GM23338 (cell line): Measurements from ENCODE around the gene ZNF287. TPM values are rescaled to one million over a fixed set of nuclear protein-coding genes. Genes with fewer than 3 reads are reported as not detected.

Experiments
- ATAC-seq: fragments of 200-7000 bp; cut with Tn5 transposase; 3 replicates; pipeline ENCODE4 v1.9.1; 2020
- DNase-seq: peaks from one replicate; pipeline ENCODE4 v3.0.0-alpha.2; 2015; ENCODE audit warnings: low spot score
- H2AFZ ChIP-seq: fragments of 200-600 bp; sonication (generic); 2 replicates; pipeline ENCODE4 v1.8.0; 2016; ENCODE audit warnings: antibody characterized with exemption, mild to moderate bottlenecking, moderate library complexity
- H3F3A ChIP-seq: fragments of 200-600 bp; sonication (generic); replicated peaks from 2 replicates; pipeline ENCODE4 v1.8.0; 2017; ENCODE audit warnings: antibody characterized with exemption, mixed run types, low read depth
- H3K27ac ChIP-seq: fragments of 200-600 bp; sonication (generic); 2 replicates; pipeline ENCODE4 v1.6.1; 2016; ENCODE audit warnings: low read depth
- H3K27me3 ChIP-seq: fragments of 200-600 bp; sonication (generic); 2 replicates; pipeline ENCODE4 v1.8.0; 2016; ENCODE audit warnings: mild to moderate bottlenecking, mixed run types, moderate library complexity; ENCODE audit not compliant: insufficient read depth
- H3K36me3 ChIP-seq: fragments of 200-600 bp; sonication (generic); 2 replicates; pipeline ENCODE4 v1.8.0; 2016; ENCODE audit warnings: mild to moderate bottlenecking; ENCODE audit not compliant: insufficient read depth
- H3K4me1 ChIP-seq: fragments of 200-600 bp; sonication (generic); 2 replicates; pipeline ENCODE4 v1.8.0; 2016; ENCODE audit warnings: mild to moderate bottlenecking, moderate library complexity; ENCODE audit not compliant: insufficient read depth
- H3K4me2 ChIP-seq: fragments of 200-600 bp; sonication (generic); 2 replicates; pipeline ENCODE4 v1.7.1; 2017; ENCODE audit warnings: mixed run types
- H3K4me3 ChIP-seq: fragments of 200-600 bp; sonication (generic); 2 replicates; pipeline ENCODE4 v1.6.1; 2016; ENCODE audit warnings: mixed run types
- H3K79me2 ChIP-seq: fragments of 200-600 bp; sonication (generic); replicated peaks from 2 replicates; pipeline ENCODE4 v1.8.0; 2017; ENCODE audit warnings: mild to moderate bottlenecking; ENCODE audit not compliant: insufficient read depth
- H3K9me2 ChIP-seq: fragments of 200-600 bp; sonication (generic); 2 replicates; pipeline ENCODE4 v1.8.0; 2017; ENCODE audit not compliant: insufficient read depth
- H4K20me1 ChIP-seq: fragments of 200-600 bp; sonication (generic); replicated peaks from 2 replicates; pipeline ENCODE4 v1.8.0; 2017; ENCODE audit warnings: mild to moderate bottlenecking; ENCODE audit not compliant: insufficient read depth
- H3K27ac Mint-ChIP-seq: 2 replicates; pipeline ENCODE4 v1.8.0; 2020; ENCODE audit warnings: inconsistent platforms, mild to moderate bottlenecking, moderate library complexity, mixed read lengths
- H3K27me3 Mint-ChIP-seq: 3 replicates; pipeline ENCODE4 v1.8.0; 2022; ENCODE audit warnings: low read depth, mild to moderate bottlenecking, moderate library complexity, mixed read lengths, inconsistent platforms; ENCODE audit not compliant: insufficient read depth, poor library complexity
- H3K36me3 Mint-ChIP-seq: 3 replicates; pipeline ENCODE4 v1.8.0; 2021; ENCODE audit warnings: low read depth, mild to moderate bottlenecking, inconsistent platforms, moderate library complexity, mixed read lengths
- H3K4me1 Mint-ChIP-seq: 3 replicates; pipeline ENCODE4 v1.8.0; 2020; ENCODE audit warnings: mild to moderate bottlenecking, inconsistent platforms, mixed read lengths
- H3K4me3 Mint-ChIP-seq: 3 replicates; pipeline ENCODE4 v1.8.0; 2021; ENCODE audit warnings: moderate library complexity, mild to moderate bottlenecking, inconsistent platforms, mixed read lengths
- H3K9me3 Mint-ChIP-seq: 3 replicates; pipeline ENCODE4 v1.8.0; 2020; ENCODE audit warnings: moderate library complexity, mild to moderate bottlenecking, inconsistent platforms, mixed read lengths
- CREB1 ChIP-seq: fragments of 250-450 bp; sonication (Bioruptor Pico); IDR thresholded peaks from 2 replicates; pipeline ENCODE4 v1.5.0; 2020; ENCODE audit warnings: low read depth, mild to moderate bottlenecking, moderate library complexity
- EZH2 ChIP-seq: fragments of 200-600 bp; sonication (generic); IDR thresholded peaks from one replicate; pipeline ENCODE4 v1.8.0; 2017; ENCODE audit warnings: antibody characterized with exemption, mild to moderate bottlenecking, low read depth; ENCODE audit not compliant: unreplicated experiment
- EZH2phosphoT487 ChIP-seq: fragments of 200-600 bp; sonication (generic); IDR thresholded peaks from one replicate; pipeline ENCODE4 v1.8.1; 2018; ENCODE audit warnings: antibody characterized with exemption; ENCODE audit not compliant: unreplicated experiment
- JUNB ChIP-seq: IDR thresholded peaks from one replicate; pipeline ENCODE4 v1.6.1; 2016; ENCODE audit warnings: antibody characterized with exemption; ENCODE audit not compliant: unreplicated experiment
- NANOG ChIP-seq: IDR thresholded peaks from 2 replicates; pipeline ENCODE4 v1.6.1; 2016; ENCODE audit warnings: antibody characterized with exemption, borderline replicate concordance
- POLR2AphosphoS5 ChIP-seq: IDR thresholded peaks from 2 replicates; pipeline ENCODE4 v1.6.1; 2016; ENCODE audit warnings: antibody characterized with exemption, low read depth
- polyA plus RNA-seq: library from polyadenylated mRNA; unstranded; fragments of >200 nt; fragmentation: Nextera tagmentation; extraction: Ambion mirVana; gene quantifications from 2 replicates; pipeline ENCODE4 v1.2.1, GENCODE V29; 2016
- total RNA-seq: library from RNA; depleted of rRNA; stranded (reverse); fragments of >200 nt; shearing (Covaris generic); gene quantifications from 2 replicates; pipeline ENCODE4 v1.2.3, GENCODE V29; 2014; rRNA removed

ZNF287 gene
- total and polyA plus RNA-seq, 2 experiments from 2014 or later: 5.1 to 8.0 TPM

DNA sequence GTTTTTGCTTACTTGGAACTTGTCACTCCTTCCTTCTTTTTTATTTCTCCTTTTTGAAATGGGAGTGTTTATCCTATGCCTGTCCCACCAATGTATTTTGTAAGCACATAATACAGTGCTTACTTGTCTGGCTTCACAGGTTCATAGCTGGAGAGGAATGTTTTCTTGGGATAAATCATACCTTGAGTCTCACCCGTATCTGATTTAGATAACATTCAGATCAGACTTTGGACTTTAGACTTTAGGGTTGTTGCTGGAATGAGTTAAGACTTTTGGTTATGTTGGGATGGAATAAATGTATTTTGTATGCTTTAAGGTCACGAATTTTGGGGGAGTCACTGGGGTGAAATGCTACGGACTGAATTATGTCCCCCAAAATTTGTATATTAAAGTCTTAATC is 64.0 kb downstream of the ZNF287 start:
- no peaks in the 10 kb centered on the region for H3K79me2 ChIP-seq
- H4K20me1 ChIP-seq: no peaks in the 10 kb centered on the region
- H3K27ac Mint-ChIP-seq: no peak overlapping the region
- no peaks in the 10 kb centered on the region for H3K4me1 Mint-ChIP-seq
- H3F3A ChIP-seq: no peaks in the 10 kb centered on the region
- H3K27me3 Mint-ChIP-seq: no peaks in the 10 kb centered on the region
- no peak overlapping the region for H3K4me3 Mint-ChIP-seq
- H2AFZ ChIP-seq: no peak overlapping the region
- TF ChIP-seq POLR2AphosphoS5 (no peak), EZH2phosphoT487 (no peak), EZH2 (no peak), JUNB (no peak), CREB1 (CRISPR knock-in tag) (no peak), NANOG (no peak)
- H3K9me2 ChIP-seq: peaks cover 9% of the 10 kb centered on the region
- H3K36me3 Mint-ChIP-seq: no peaks in the 10 kb centered on the region
- no peak overlapping the region for H3K27ac ChIP-seq
- H3K27me3 ChIP-seq: no peaks in the 10 kb centered on the region
- H3K9me3 Mint-ChIP-seq: no peaks in the 10 kb centered on the region
- H3K36me3 ChIP-seq: no peaks in the 10 kb centered on the region
- no peak overlapping the region for H3K4me3 ChIP-seq
- H3K4me1 ChIP-seq: no peaks in the 10 kb centered on the region
- no peak for DNase-seq
- no peak overlapping the region for H3K4me2 ChIP-seq
- ATAC-seq: no peak

Other genes starting within 250 kb of the ZNF287 start
- gene CENPV, start 215.7 kb downstream of the ZNF287 start, total RNA-seq: 300 and 312 TPM in 2 replicates
- gene CENPV, start 215.7 kb downstream of the ZNF287 start, polyA plus RNA-seq: 139 and 149 TPM in 2 replicates
- 812 and 871 TPM in 2 replicates for gene UBB, start 188.1 kb downstream of the ZNF287 start, total RNA-seq
- gene UBB, start 188.1 kb downstream of the ZNF287 start, polyA plus RNA-seq: 1,581 and 1,692 TPM in 2 replicates
- 1.6 and 3.2 TPM in 2 replicates for gene TRPV2, start 153.6 kb downstream of the ZNF287 start, total RNA-seq
- 1.7 and 3.7 TPM in 2 replicates for gene TRPV2, start 153.6 kb downstream of the ZNF287 start, polyA plus RNA-seq
- 22.3 and 26.2 TPM in 2 replicates for gene LRRC75A, start 77.0 kb downstream of the ZNF287 start, total RNA-seq
- gene LRRC75A, start 77.0 kb downstream of the ZNF287 start, polyA plus RNA-seq: 5.2 and 5.3 TPM in 2 replicates
- 1.7 and 3.9 TPM in 2 replicates for gene ZNF624, start 84.6 kb upstream of the ZNF287 start, total RNA-seq
- gene ZNF624, start 84.6 kb upstream of the ZNF287 start, polyA plus RNA-seq: 0.94 and 2.7 TPM in 2 replicates
- gene CCDC144A, start 121.0 kb upstream of the ZNF287 start, total RNA-seq: 3.2 and 4.2 TPM in 2 replicates
- 5.5 and 13.9 TPM in 2 replicates for gene CCDC144A, start 121.0 kb upstream of the ZNF287 start, polyA plus RNA-seq